DND-41 (cell line): Measurements from ENCODE around the gene SOCS2.

Source experiments
- CTCF ChIP-seq: IDR thresholded peaks from 2 replicates; pipeline ENCODE4 v1.5.1; 2012; ENCODE audit warnings: borderline replicate concordance, low read length, moderate library complexity, mild to moderate bottlenecking; ENCODE audit not compliant: poor library complexity, severe bottlenecking; ENCODE audit errors: extremely low read depth
- EZH2 ChIP-seq: IDR thresholded peaks from 3 replicates; pipeline ENCODE4 v1.6.1; 2012; ENCODE audit warnings: borderline replicate concordance, low read depth, mild to moderate bottlenecking, moderate library complexity, low read length, inconsistent platforms; ENCODE audit not compliant: severe bottlenecking

- TF ChIP-seq CTCF (no peak), EZH2 (no peak)
Observed at GRCh38 chr12:93530358-93530757, 42.1 kb upstream of the SOCS2 start.
